Measurements from ENCODE around the gene METTL4.

GRCh38 chr18:2536063-2536462 lies 35.2 kb downstream of the METTL4 start:
- no peak for TF ChIP-seq CTCF (IDR thresholded peaks at IDR 0.05; ENCODE audit: insufficient read depth, low read length)
- no peak for TF ChIP-seq REST (IDR thresholded peaks at IDR 0.05; ENCODE audit: insufficient replicate concordance, low read depth)
- TF ChIP-seq POLR2AphosphoS5 (IDR thresholded peaks at IDR 0.05; ENCODE audit: low read depth), result no peak
- no peak for TF ChIP-seq GABPA (IDR thresholded peaks at IDR 0.05; ENCODE audit: low read depth)
- TF ChIP-seq SPI1 (IDR thresholded peaks at IDR 0.05; ENCODE audit: borderline replicate concordance, low read depth), result no peak
